Heart right ventricle (tissue), 16 donors: Measurements from ENCODE around the gene UGT2B10. TPM values are rescaled to one million over a fixed set of nuclear protein-coding genes. Genes with fewer than 3 reads are reported as not detected.
"Not testable (repeated sequence)": the region's sequence is repeated elsewhere in the genome, so short reads cannot be mapped to it uniquely, and the experiment has no call there.

Source experiments
- ATAC-seq, 8 donors: fragments of 200-7000 bp; cut with Tn5 transposase; one replicate each; pipeline ENCODE4 v1.9.1; 2020; ENCODE audit warnings: mild to moderate bottlenecking in 8 of 8, moderate library complexity in 8 of 8, moderate number of reproducible peaks in 1 of 8
- DNase-seq, 2 donors: peaks; one replicate each; pipeline ENCODE4 v3.0.0-alpha.2; 2020
- H3K27ac ChIP-seq, 10 donors: fragments of 200-600 bp; sonication (generic) in 2 of 10; one replicate each; pipeline versions ENCODE4 v1.5.0 to v1.8.0; 2020 to 2022; ENCODE audit warnings: mild to moderate bottlenecking in 3 of 10
- H3K27me3 ChIP-seq, 7 donors: fragments of 200-600 bp; one replicate each; pipeline ENCODE4 v1.8.0; 2021 to 2022; ENCODE audit warnings: mild to moderate bottlenecking in 2 of 7
- H3K36me3 ChIP-seq, 9 donors: fragments of 200-600 bp; sonication (generic) in 1 of 9; one replicate each; pipeline versions ENCODE4 v1.5.0 to v1.8.0; 2020 to 2022; ENCODE audit warnings: mild to moderate bottlenecking in 2 of 9
- H3K4me1 ChIP-seq, 9 donors: fragments of 200-600 bp; sonication (generic) in 1 of 9; one replicate each; pipeline versions ENCODE4 v1.5.0 to v1.8.0; 2020 to 2022; ENCODE audit warnings: mild to moderate bottlenecking in 4 of 9
- H3K4me3 ChIP-seq, 10 donors: fragments of 200-600 bp; sonication (generic) in 2 of 10; one replicate each; pipeline versions ENCODE4 v1.5.0 to v1.8.0; 2020 to 2022; ENCODE audit warnings: mild to moderate bottlenecking in 7 of 10, moderate library complexity in 2 of 10
- H3K9me3 ChIP-seq, 11 donors: fragments of 200-600 bp in 10 of 11; sonication (generic) in 2 of 11; one replicate each; pipeline versions ENCODE4 v1.5.0 to v1.8.0; 2013 to 2022; ENCODE audit warnings: mild to moderate bottlenecking in 2 of 11, control low read depth in 1 of 11, moderate library complexity in 1 of 11
- CTCF ChIP-seq, 9 donors: fragments of 200-600 bp; sonication (generic) in 2 of 9; IDR thresholded peaks; one replicate each; pipeline versions ENCODE4 v1.5.0 to v1.8.0; 2021 to 2022; ENCODE audit warnings: antibody characterized with exemption in 9 of 9, mild to moderate bottlenecking in 5 of 9, moderate library complexity in 1 of 9
- WGBS, 2 donors: extraction: QIAGEN DNeasy Blood & Tissue Kit; methylation state at CpG; one replicate each; pipeline ENCODE4 v1.1.7; 2013; ENCODE audit warnings: inconsistent platforms in 1 of 2; 5-methylcytosine and 5-hydroxymethylcytosine counted together
- intact Hi-C, 10 donors: fragments of 100-400 bp; cut with DNase I; formaldehyde crosslinking; loops; one replicate each; pipeline versions ENCODE4 v1.11.1 to v1.14.2; 2022
- long read RNA-seq, 3 donors: library from polyadenylated mRNA; unstranded; transcript quantifications; one replicate each; pipeline ENCODE4 v2.0.0, GENCODE V29; 2020 to 2021
- polyA plus RNA-seq, 2 donors: library from polyadenylated mRNA; stranded (reverse); fragments of 200-250 nt; gene quantifications; one replicate each; pipeline ENCODE4 v1.2.3, GENCODE V29; 2013
- total RNA-seq, 10 donors: library from RNA; stranded (reverse); fragmentation: NEBNext Ultra II Directional in 3 of 10; extraction: Animal tissue kit (Norgen Biotek cat#: 25700) in 3 of 10; gene quantifications; one replicate each; pipeline versions ENCODE4 v1.2.1 to v1.2.4, GENCODE V29; 2021 to 2023
- donor health status: Arrhythmogenic right ventricular cardiomyopathy.
- donor health status: ischemic (EF 13 %, LVEDD 7.1; RV severe dilation, severe dysfunction).
- donor health status: healthy with polysubstance abuse.
- donor health status: DM: no; HTN: yes; CAD: no.
- donor health status: DM: no; HTN: no; CAD: no.
- donor health status: ischemic (EF 25% LVEDD 6.9; RV normal size, moderate dysfunction).
- donor health status: ischemic (EF 25% LVEDD 5.7; RV mildly dilated, moderate dysfunction).
- donor health status: healthy.
- donor health status: DM: yes; HTN: yes; CAD: no.
- donor health status: Ischemic cardiomyopathy.
- donor health status: ischemic (EF 35%, LVEDD 5.7; RV mildly dilated, moderate dysfunction).
- donor health status: nonischemic (EF 11% LVEDD 7.7; RV severe dilation, severe dysfunction).
- donor health status: DM: yes; HTN: yes; CAD: no.
- donor health status: PGD.
- donor health status: ischemic (EF 29% LVEDD 5.4; RV normal size, mild dysfunction).
- donor health status: nonischemic (EF 23%, LVEDD 6.1; RV moderate dilation, normal function).

UGT2B10 gene
- total RNA-seq, result not detected
- polyA plus RNA-seq, result not detected
- long read RNA-seq, donor 1, result 0 reads
- long read RNA-seq, donor 2, result 0 reads
- long read RNA-seq, donor 3, result 0 reads

- H3K27me3 ChIP-seq, H3K9me3 ChIP-seq, H3K27ac ChIP-seq, H3K36me3 ChIP-seq, H3K4me3 ChIP-seq, ATAC-seq, H3K4me1 ChIP-seq, intact Hi-C loops, DNase-seq: not testable (repeated sequence)
- WGBS, 2 donors, result 66 to 76% methylated on average over 4 of the region's 4 CpGs
Observed at GRCh38 chr4:68815617-68816409, at the start of gene UGT2B10. Gene UGT2B10 (plus strand): TSS chr4:68815994. CDS start chr4:68816020, 26 bp downstream.

- H3K9me3 ChIP-seq, result peaks cover 0 to 17% (median 0%) of the 10 kb centered on the region in 11 donors
- H3K36me3 ChIP-seq, ATAC-seq, H3K4me1 ChIP-seq, H3K4me3 ChIP-seq, H3K27ac ChIP-seq, DNase-seq, H3K27me3 ChIP-seq, intact Hi-C loops: not testable (repeated sequence)
Observed at GRCh38 chr4:68771836-68772235, 44.0 kb upstream of the UGT2B10 start.

GRCh38 chr4:68773699-68774098 lies 42.1 kb upstream of the UGT2B10 start:
- WGBS, 2 donors, result 78 to 79% methylated on average over 5 of the region's 5 CpGs
- no peaks in the 10 kb centered on the region for H3K27me3 ChIP-seq
- H3K36me3 ChIP-seq, result no peaks in the 10 kb centered on the region
- DNase-seq (no peak), ATAC-seq (no peak)
- H3K4me1 ChIP-seq, result no peaks in the 10 kb centered on the region
- no peak for TF ChIP-seq CTCF (IDR thresholded peaks at IDR 0.05)
- H3K9me3 ChIP-seq, result peaks cover 0 to 11% (median 0%) of the 10 kb centered on the region in 11 donors
- H3K4me3 ChIP-seq, result no peak overlapping the region
- H3K27ac ChIP-seq, result no peak overlapping the region
- intact Hi-C loops, result no loop called here

- H3K27me3 ChIP-seq, result no peaks in the 10 kb centered on the region
- DNase-seq, result no peak
- H3K9me3 ChIP-seq, result peaks cover 0 to 44% (median 31%) of the 10 kb centered on the region in 11 donors
- no peak overlapping the region for H3K4me3 ChIP-seq
- ATAC-seq, result no peak
- 69 to 76% methylated on average over 1 of the region's 1 CpG for WGBS, 2 donors
- intact Hi-C loops, result no loop called here
- no peaks in the 10 kb centered on the region for H3K4me1 ChIP-seq
- no peak overlapping the region for H3K27ac ChIP-seq
- no peak for TF ChIP-seq CTCF (IDR thresholded peaks at IDR 0.05)
- H3K36me3 ChIP-seq, result no peaks in the 10 kb centered on the region
Observed at GRCh38 chr4:68780232-68780631, 35.6 kb upstream of the UGT2B10 start.

GRCh38 chr4:68797048-68797447 lies 18.7 kb upstream of the UGT2B10 start:
- Histone ChIP-seq H3K4me3 (no peak overlapping the region), H3K4me1 (no peaks in the 10 kb centered on the region), H3K36me3 (no peaks in the 10 kb centered on the region), H3K27ac (no peak overlapping the region), H3K9me3 (no peaks in the 10 kb centered on the region), H3K27me3 (no peaks in the 10 kb centered on the region)
- intact Hi-C loops, result no loop called here
- 58 to 71% methylated on average over 1 of the region's 1 CpG for WGBS, 2 donors
- ATAC-seq, result no peak
- no peak for DNase-seq
- no peak for TF ChIP-seq CTCF (IDR thresholded peaks at IDR 0.05)
